Liver (tissue), 9 donors: Measurements from ENCODE around the gene MALRD1. TPM values are rescaled to one million over a fixed set of nuclear protein-coding genes. Genes with fewer than 3 reads are reported as not detected.

Experiments
- DNase-seq: peaks from one replicate; pipeline ENCODE4 v3.0.0-alpha.2; 2017; ENCODE audit warnings: low spot score
- H3K27ac ChIP-seq, 2 donors: one replicate each; pipeline ENCODE4 v1.7.0; 2013; ENCODE audit warnings: inconsistent platforms in 2 of 2, low read length in 2 of 2, control low read depth in 1 of 2, low read depth in 1 of 2, mild to moderate bottlenecking in 1 of 2
- H3K27me3 ChIP-seq, 4 donors: one replicate each; pipeline versions ENCODE4 v1.6.1 to v1.7.0; 2013; ENCODE audit warnings: low read length in 3 of 4, inconsistent platforms in 1 of 4, mild to moderate bottlenecking in 1 of 4, moderate library complexity in 1 of 4; ENCODE audit not compliant: control insufficient read depth in 4 of 4, insufficient read depth in 4 of 4
- H3K36me3 ChIP-seq, 4 donors: one replicate each; pipeline versions ENCODE4 v1.6.1 to v1.7.0; 2013; ENCODE audit warnings: low read length in 3 of 4, mild to moderate bottlenecking in 3 of 4, low read depth in 1 of 4, moderate library complexity in 1 of 4; ENCODE audit not compliant: control insufficient read depth in 4 of 4, insufficient read depth in 3 of 4
- H3K4me1 ChIP-seq, 4 donors: one replicate each; pipeline versions ENCODE4 v1.6.1 to v1.7.0; 2013; ENCODE audit warnings: low read length in 3 of 4, mild to moderate bottlenecking in 3 of 4, moderate library complexity in 1 of 4; ENCODE audit not compliant: control insufficient read depth in 4 of 4, insufficient read depth in 4 of 4
- H3K4me3 ChIP-seq, 3 donors: one replicate each; pipeline versions ENCODE4 v1.6.1 to v1.7.0; 2013; ENCODE audit warnings: low read length in 3 of 3, control low read depth in 1 of 3, low read depth in 1 of 3, mild to moderate bottlenecking in 1 of 3
- H3K9ac ChIP-seq, 2 donors: one replicate each; pipeline ENCODE4 v1.7.0; 2013; ENCODE audit warnings: low read length in 2 of 2, mild to moderate bottlenecking in 2 of 2, moderate library complexity in 2 of 2, control low read depth in 1 of 2, low read depth in 1 of 2
- H3K9me3 ChIP-seq, 4 donors: one replicate each; pipeline versions ENCODE4 v1.6.1 to v1.7.0; 2013; ENCODE audit warnings: low read length in 3 of 4; ENCODE audit not compliant: control insufficient read depth in 4 of 4
- EGR1 ChIP-seq, 2 donors: IDR thresholded peaks; 2 replicates each; pipeline ENCODE4 v1.6.1; 2016 to 2018; ENCODE audit warnings: antibody characterized with exemption in 2 of 2, low read depth in 2 of 2
- FOXA1 ChIP-seq: IDR thresholded peaks from 2 replicates; pipeline ENCODE4 v1.6.1; 2016; ENCODE audit warnings: antibody characterized with exemption
- FOXA2 ChIP-seq: IDR thresholded peaks from 2 replicates; pipeline ENCODE4 v1.6.1; 2016; ENCODE audit warnings: antibody characterized with exemption
- HNF4G ChIP-seq: IDR thresholded peaks from 2 replicates; pipeline ENCODE4 v1.6.1; 2016; ENCODE audit warnings: antibody characterized with exemption
- NR2F2 ChIP-seq: IDR thresholded peaks from 2 replicates; pipeline ENCODE4 v1.6.1; 2016; ENCODE audit warnings: antibody characterized with exemption
- RAD21 ChIP-seq, 2 donors: IDR thresholded peaks; 2 replicates each; pipeline ENCODE4 v1.6.1; 2016; ENCODE audit warnings: antibody characterized with exemption in 2 of 2, mild to moderate bottlenecking in 2 of 2
- REST ChIP-seq: IDR thresholded peaks from 2 replicates; pipeline ENCODE4 v1.6.1; 2016; ENCODE audit warnings: antibody characterized with exemption, mild to moderate bottlenecking
- RXRA ChIP-seq, 2 donors: IDR thresholded peaks; 2 replicates each; pipeline ENCODE4 v1.6.1; 2017 to 2018; ENCODE audit warnings: antibody characterized with exemption in 2 of 2, mild to moderate bottlenecking in 1 of 2
- SP1 ChIP-seq: IDR thresholded peaks from 2 replicates; pipeline ENCODE4 v1.6.1; 2018; ENCODE audit warnings: antibody characterized with exemption, mild to moderate bottlenecking
- TAF1 ChIP-seq: conservative IDR thresholded peaks from 2 replicates; pipeline ENCODE4 v1.6.1; 2016; ENCODE audit warnings: antibody characterized with exemption, mild to moderate bottlenecking
- WGBS: extraction: QIAGEN DNeasy Blood & Tissue Kit; methylation state at CpG from one replicate; pipeline ENCODE4 v1.1.7; 2013; 5-methylcytosine and 5-hydroxymethylcytosine counted together
- polyA plus RNA-seq, 2 donors: library from polyadenylated mRNA; stranded (reverse) in 1 of 2; unstranded in 1 of 2; fragments of 200-250 nt in 1 of 2; fragments of >200 nt in 1 of 2; fragmentation: Nextera tagmentation in 1 of 2; extraction: Ambion mirVana in 1 of 2; gene quantifications; one replicate each; pipeline versions ENCODE4 v1.2.1 to v1.2.3, GENCODE V29; 2013 to 2015
- total RNA-seq, 2 donors: library from RNA; depleted of rRNA; stranded (reverse); fragments of >200 nt; gene quantifications; one replicate each; pipeline ENCODE4 v1.2.3, GENCODE V29; 2014
- TF ChIP-seq, protein P1 (sequence below): IDR thresholded peaks from 2 replicates; pipeline ENCODE4 v1.6.1; 2016; ENCODE audit warnings: antibody characterized with exemption
- TF ChIP-seq, protein P2 (sequence below): IDR thresholded peaks from 2 replicates; pipeline ENCODE4 v1.6.1; 2016; ENCODE audit warnings: antibody characterized with exemption
- TF ChIP-seq, protein P3 (sequence below): fragments of 150-350 bp; IDR thresholded peaks from 2 replicates; pipeline ENCODE4 v1.5.1; 2017; ENCODE audit warnings: improper control_type of control experiment, low read depth, low read length; ENCODE audit not compliant: missing input control
- donor health status: healthy.
- donor health status: healthy.
- donor health status: healthy.
- donor health status: healthy.
- donor health status: healthy.

MALRD1 gene
- total and polyA plus RNA-seq, 4 donors = 0.37 to 0.59 TPM; not detected in 2

DNA sequence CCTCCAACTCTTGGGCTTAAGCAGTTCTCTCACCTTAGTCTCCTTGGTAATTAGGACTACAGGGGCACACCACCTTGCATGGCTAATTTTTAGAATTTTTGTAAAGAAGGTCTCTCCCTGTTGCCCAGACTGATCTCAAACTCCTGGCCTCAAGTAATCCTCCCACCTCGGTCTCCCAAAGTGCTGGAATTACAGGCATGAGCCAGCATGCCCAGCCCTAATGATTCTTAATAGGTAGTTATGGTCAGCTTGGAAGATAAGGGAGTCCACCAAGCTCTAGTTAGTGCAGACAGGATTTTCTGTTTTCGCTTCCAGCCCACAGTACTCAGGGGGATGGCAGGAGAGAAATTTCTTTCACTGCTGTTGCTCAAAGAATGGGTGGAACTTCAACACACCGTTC, 639.7 kb downstream of the MALRD1 start:
- TF ChIP-seq FOXA1 = no peak
- no peak for TF ChIP-seq TAF1
- TF ChIP-seq, protein P1, sequence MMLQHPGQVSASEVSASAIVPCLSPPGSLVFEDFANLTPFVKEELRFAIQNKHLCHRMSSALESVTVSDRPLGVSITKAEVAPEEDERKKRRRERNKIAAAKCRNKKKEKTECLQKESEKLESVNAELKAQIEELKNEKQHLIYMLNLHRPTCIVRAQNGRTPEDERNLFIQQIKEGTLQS = no peak
- no peak for TF ChIP-seq NR2F2
- no peak for TF ChIP-seq HNF4G
- TF ChIP-seq, protein P2, sequence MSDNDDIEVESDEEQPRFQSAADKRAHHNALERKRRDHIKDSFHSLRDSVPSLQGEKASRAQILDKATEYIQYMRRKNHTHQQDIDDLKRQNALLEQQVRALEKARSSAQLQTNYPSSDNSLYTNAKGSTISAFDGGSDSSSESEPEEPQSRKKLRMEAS = no peak
- TF ChIP-seq RXRA (IDR thresholded peaks at IDR 0.05) = no peak
- TF ChIP-seq, protein P3, sequence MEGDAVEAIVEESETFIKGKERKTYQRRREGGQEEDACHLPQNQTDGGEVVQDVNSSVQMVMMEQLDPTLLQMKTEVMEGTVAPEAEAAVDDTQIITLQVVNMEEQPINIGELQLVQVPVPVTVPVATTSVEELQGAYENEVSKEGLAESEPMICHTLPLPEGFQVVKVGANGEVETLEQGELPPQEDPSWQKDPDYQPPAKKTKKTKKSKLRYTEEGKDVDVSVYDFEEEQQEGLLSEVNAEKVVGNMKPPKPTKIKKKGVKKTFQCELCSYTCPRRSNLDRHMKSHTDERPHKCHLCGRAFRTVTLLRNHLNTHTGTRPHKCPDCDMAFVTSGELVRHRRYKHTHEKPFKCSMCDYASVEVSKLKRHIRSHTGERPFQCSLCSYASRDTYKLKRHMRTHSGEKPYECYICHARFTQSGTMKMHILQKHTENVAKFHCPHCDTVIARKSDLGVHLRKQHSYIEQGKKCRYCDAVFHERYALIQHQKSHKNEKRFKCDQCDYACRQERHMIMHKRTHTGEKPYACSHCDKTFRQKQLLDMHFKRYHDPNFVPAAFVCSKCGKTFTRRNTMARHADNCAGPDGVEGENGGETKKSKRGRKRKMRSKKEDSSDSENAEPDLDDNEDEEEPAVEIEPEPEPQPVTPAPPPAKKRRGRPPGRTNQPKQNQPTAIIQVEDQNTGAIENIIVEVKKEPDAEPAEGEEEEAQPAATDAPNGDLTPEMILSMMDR = no peak
- TF ChIP-seq SP1 = no peak
- TF ChIP-seq RAD21 (IDR thresholded peaks at IDR 0.05) = no peak
- no peak for TF ChIP-seq REST
- TF ChIP-seq FOXA2 = no peak
- TF ChIP-seq EGR1 (IDR thresholded peaks at IDR 0.05; ENCODE audit: low read depth in 2 of 2) = no peak
- no peaks in the 10 kb centered on the region for H3K36me3 ChIP-seq
- no peak for DNase-seq
- H3K9me3 ChIP-seq = no peaks in the 10 kb centered on the region
- no peak overlapping the region for H3K4me3 ChIP-seq
- H3K9ac ChIP-seq = no peak overlapping the region
- H3K27ac ChIP-seq = no peak overlapping the region
- 86% methylated on average over 3 of the region's 3 CpGs for WGBS
- no peaks in the 10 kb centered on the region for H3K27me3 ChIP-seq
- no peaks in the 10 kb centered on the region for H3K4me1 ChIP-seq

- H3K9me3 ChIP-seq = no peaks in the 10 kb centered on the region
- TF ChIP-seq, protein P1 = no peak
- no peak for TF ChIP-seq REST
- H3K9ac ChIP-seq = no peak overlapping the region
- H3K36me3 ChIP-seq = no peaks in the 10 kb centered on the region
- no peak for DNase-seq
- no peak overlapping the region for H3K27ac ChIP-seq
- H3K27me3 ChIP-seq = no peaks in the 10 kb centered on the region
- WGBS = 68% methylated on average over 3 of the region's 3 CpGs
- H3K4me1 ChIP-seq = no peaks in the 10 kb centered on the region
- no peak overlapping the region for H3K4me3 ChIP-seq
These were observed 640.6 kb downstream of the MALRD1 start for GRCh38 chr10:19689231-19689630.
